Muscle of arm (tissue), 12 donors: ENCODE results near the gene RAB35. TPM values are rescaled to one million over a fixed set of nuclear protein-coding genes. Genes with fewer than 3 reads are reported as not detected.
A peak's percentile ranks its signal among the peaks of the same experiment; 100 is the strongest.

Experiments
- DNase-seq: peaks from one replicate; pipeline ENCODE4 v3.0.0-alpha.2; 2013
- polyA plus RNA-seq, 12 donors: library from polyadenylated mRNA; unstranded; fragments of 120-200 nt; gene quantifications; one replicate each; pipeline ENCODE4 v1.2.1, GENCODE V29; 2013; ENCODE audit not compliant: insufficient read length in 12 of 12

RAB35 gene
- polyA plus RNA-seq, 12 donors = 22.1 to 52.8 (median 30.8) TPM; not detected in 1

- DNase-seq = no peak
Measured at GRCh38 chr12:120110550-120111501, 5.7 kb downstream of the RAB35 start.

GRCh38 chr12:120109570-120110267 is 6.8 kb downstream of the RAB35 start:
- no peak for DNase-seq

- DNase-seq = no peak
Measured at GRCh38 chr12:120106151-120106550, 10.4 kb downstream of the RAB35 start.

- no peak for DNase-seq
Measured at GRCh38 chr12:120103371-120103770, 13.2 kb downstream of the RAB35 start.

GRCh38 chr12:120103044-120103338 is 13.6 kb downstream of the RAB35 start:
- no peak for DNase-seq

GRCh38 chr12:120102189-120103043 is 14.1 kb downstream of the RAB35 start:
- DNase-seq = no peak

- DNase-seq = no peak
Measured at GRCh38 chr12:120101617-120102016, 14.9 kb downstream of the RAB35 start.

- no peak for DNase-seq
Measured at GRCh38 chr12:120101182-120101581, 15.4 kb downstream of the RAB35 start.

- peak; percentile 48 for DNase-seq
Measured at GRCh38 chr12:120100630-120101029, 15.9 kb downstream of the RAB35 start.

GRCh38 chr12:120099738-120100137 is 16.8 kb downstream of the RAB35 start:
- no peak for DNase-seq

GRCh38 chr12:120098756-120099470 is 17.6 kb downstream of the RAB35 start:
- DNase-seq = no peak

GRCh38 chr12:120096671-120097202 is 19.8 kb downstream of the RAB35 start:
- no peak for DNase-seq

- DNase-seq = no peak
Measured at GRCh38 chr12:120095736-120096135, 20.8 kb downstream of the RAB35 start.

GRCh38 chr12:120095331-120095730 is 21.2 kb downstream of the RAB35 start:
- no peak for DNase-seq

- no peak for DNase-seq
Measured at GRCh38 chr12:120094485-120094884, 22.1 kb downstream of the RAB35 start.

GRCh38 chr12:120093592-120094355 is 22.8 kb downstream of the RAB35 start:
- no peak for DNase-seq

GRCh38 chr12:120093336-120093591 is 23.3 kb downstream of the RAB35 start:
- DNase-seq = no peak

- no peak for DNase-seq
Measured at GRCh38 chr12:120092551-120093335, 23.8 kb downstream of the RAB35 start.

GRCh38 chr12:120091371-120092090 is 25.0 kb downstream of the RAB35 start:
- DNase-seq = no peak
